ENCODE measurements around the gene ANGEL2. TPM values are rescaled to one million over a fixed set of nuclear protein-coding genes. Genes with fewer than 3 reads are reported as not detected.

The ANGEL2 gene
- total and polyA plus RNA-seq, 2 of the 13 experiments (the other 11 are each of a cell fraction or from before 2014, with no cell fraction given), result 12.3 to 25.4 TPM

DNA sequence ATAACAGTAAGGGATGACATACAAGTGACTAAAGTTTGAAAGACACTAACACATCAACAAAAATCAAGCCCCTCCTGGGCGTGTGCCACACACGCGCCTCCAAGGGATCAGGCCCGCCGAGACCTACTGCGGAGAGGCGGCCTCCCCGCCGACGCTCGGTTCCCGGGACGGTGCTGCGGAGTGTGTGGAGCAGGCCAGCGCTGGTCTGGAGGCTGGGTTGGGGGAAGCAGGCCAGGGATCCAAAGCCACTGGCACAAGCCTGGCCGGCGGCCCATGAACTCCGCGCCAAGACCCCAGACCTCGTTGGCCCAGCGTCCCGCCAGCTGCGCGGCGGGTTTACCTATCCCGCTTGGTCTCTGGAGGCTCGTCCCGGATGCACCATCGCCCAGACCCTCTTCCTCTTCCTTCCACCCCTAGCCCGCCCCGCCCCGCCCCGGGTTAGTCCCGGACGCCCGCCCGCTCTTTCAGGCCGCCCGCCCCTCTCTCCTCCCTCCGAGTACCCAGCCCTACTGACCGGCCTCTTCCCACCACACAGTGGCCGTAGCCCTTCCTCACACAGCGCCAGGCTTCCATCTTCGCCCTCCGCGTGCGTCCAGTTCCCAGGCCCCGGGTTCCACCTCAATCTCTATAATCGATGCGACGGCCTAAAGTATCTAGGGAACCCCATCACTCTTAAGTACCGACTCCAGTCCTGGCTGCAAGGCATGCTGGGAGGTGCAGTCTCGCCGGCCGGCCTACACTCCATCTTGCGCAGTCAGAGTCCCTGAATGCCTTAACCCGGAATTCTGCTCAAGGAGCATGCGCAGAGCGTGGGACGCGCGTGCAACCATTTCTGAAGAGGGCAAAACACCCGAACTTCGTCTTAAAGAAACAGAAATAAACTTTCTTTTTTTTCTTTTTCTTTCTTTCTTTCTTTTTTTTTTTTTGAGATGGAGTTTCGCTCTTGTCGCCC, at the start of gene ANGEL2 (continued):
- TF ChIP-seq, protein P1, sequence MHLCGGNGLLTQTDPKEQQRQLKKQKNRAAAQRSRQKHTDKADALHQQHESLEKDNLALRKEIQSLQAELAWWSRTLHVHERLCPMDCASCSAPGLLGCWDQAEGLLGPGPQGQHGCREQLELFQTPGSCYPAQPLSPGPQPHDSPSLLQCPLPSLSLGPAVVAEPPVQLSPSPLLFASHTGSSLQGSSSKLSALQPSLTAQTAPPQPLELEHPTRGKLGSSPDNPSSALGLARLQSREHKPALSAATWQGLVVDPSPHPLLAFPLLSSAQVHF (CRISPR knock-in tag; IDR thresholded peaks at IDR 0.05), result no peak
- peak; percentile 86; the same call in 1 of the 2 replicates for TF ChIP-seq ZNF350 (CRISPR knock-in tag; IDR thresholded peaks at IDR 0.05; ENCODE audit: borderline replicate concordance, low read depth)
- no peak for TF ChIP-seq ZNF607 (CRISPR knock-in tag; IDR thresholded peaks at IDR 0.05; ENCODE audit: borderline replicate concordance)
- TF ChIP-seq ZFP36L2 (CRISPR knock-in tag; IDR thresholded peaks at IDR 0.05), result 0 out of 2 replicates have a peak, but pooled peaks have one; percentile 61
- peak; percentile 39 for TF ChIP-seq FOSL2 (CRISPR knock-in tag; IDR thresholded peaks at IDR 0.05)
- TF ChIP-seq ZNF468 (CRISPR knock-in tag; IDR thresholded peaks at IDR 0.05), result no peak
- TF ChIP-seq PCBP1 (IDR thresholded peaks at IDR 0.05; ENCODE audit: borderline replicate concordance, low read depth, low read length), result no peak
- no peak for TF ChIP-seq LCORL (IDR thresholded peaks at IDR 0.05)
- no peak for TF ChIP-seq LCORL (CRISPR knock-in tag; IDR thresholded peaks at IDR 0.05)
- peak; percentile 44 for TF ChIP-seq ZNF883 (CRISPR knock-in tag; IDR thresholded peaks at IDR 0.05; ENCODE audit: not compliant biosample characterization)
- no peak for TF ChIP-seq IRF1 (CRISPR knock-in tag; IDR thresholded peaks at IDR 0.05; ENCODE audit: low read depth)
- TF ChIP-seq ZNF687 (CRISPR knock-in tag; IDR thresholded peaks at IDR 0.05), result peak; percentile 92
- TF ChIP-seq ZNF260 (CRISPR knock-in tag; IDR thresholded peaks at IDR 0.05; ENCODE audit: borderline replicate concordance, low read depth), result no peak
- TF ChIP-seq, protein P2, sequence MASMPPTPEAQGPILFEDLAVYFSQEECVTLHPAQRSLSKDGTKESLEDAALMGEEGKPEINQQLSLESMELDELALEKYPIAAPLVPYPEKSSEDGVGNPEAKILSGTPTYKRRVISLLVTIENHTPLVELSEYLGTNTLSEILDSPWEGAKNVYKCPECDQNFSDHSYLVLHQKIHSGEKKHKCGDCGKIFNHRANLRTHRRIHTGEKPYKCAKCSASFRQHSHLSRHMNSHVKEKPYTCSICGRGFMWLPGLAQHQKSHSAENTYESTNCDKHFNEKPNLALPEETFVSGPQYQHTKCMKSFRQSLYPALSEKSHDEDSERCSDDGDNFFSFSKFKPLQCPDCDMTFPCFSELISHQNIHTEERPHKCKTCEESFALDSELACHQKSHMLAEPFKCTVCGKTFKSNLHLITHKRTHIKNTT (CRISPR knock-in tag; IDR thresholded peaks at IDR 0.05), result no peak
- TF ChIP-seq ZNF615 (CRISPR knock-in tag; IDR thresholded peaks at IDR 0.05; ENCODE audit: borderline replicate concordance), result no peak
- no peak; the same call in 1 of the 2 replicates for TF ChIP-seq FOXO1 (CRISPR knock-in tag; IDR thresholded peaks at IDR 0.05)
- TF ChIP-seq SRSF9 (IDR thresholded peaks at IDR 0.05; ENCODE audit: borderline replicate concordance, insufficient read depth, low read depth, low read length, poor library complexity, severe bottlenecking), result no peak
- no peak for TF ChIP-seq AGO1 (IDR thresholded peaks at IDR 0.05; ENCODE audit: low read depth, low read length, poor library complexity, severe bottlenecking)

Data from HepG2 (cell line).